Thyroid gland (tissue), 4 donors: ENCODE data around the gene DOCK9.

Experiments used
- POLR2A ChIP-seq, 2 donors: fragments of 450-650 bp; IDR thresholded peaks; one replicate each; pipeline ENCODE4 v1.6.1; 2017; ENCODE audit warnings: antibody characterized with exemption in 2 of 2, mild to moderate bottlenecking in 2 of 2, moderate library complexity in 1 of 2
- TF ChIP-seq, protein P1 (sequence below), 6 experiments: fragments of 200-600 bp in 3 of 6; fragments of 450-650 bp in 3 of 6; sonication (generic) in 3 of 6; IDR thresholded peaks; one replicate each; pipeline ENCODE4 v1.5.1; 2016 to 2019; ENCODE audit warnings: antibody characterized with exemption in 6 of 6, mild to moderate bottlenecking in 2 of 6, inconsistent platforms in 1 of 6, moderate library complexity in 1 of 6

GRCh38 chr13:98819382-98820010, 158.4 kb downstream of the DOCK9 start:
- TF ChIP-seq, protein P1, sequence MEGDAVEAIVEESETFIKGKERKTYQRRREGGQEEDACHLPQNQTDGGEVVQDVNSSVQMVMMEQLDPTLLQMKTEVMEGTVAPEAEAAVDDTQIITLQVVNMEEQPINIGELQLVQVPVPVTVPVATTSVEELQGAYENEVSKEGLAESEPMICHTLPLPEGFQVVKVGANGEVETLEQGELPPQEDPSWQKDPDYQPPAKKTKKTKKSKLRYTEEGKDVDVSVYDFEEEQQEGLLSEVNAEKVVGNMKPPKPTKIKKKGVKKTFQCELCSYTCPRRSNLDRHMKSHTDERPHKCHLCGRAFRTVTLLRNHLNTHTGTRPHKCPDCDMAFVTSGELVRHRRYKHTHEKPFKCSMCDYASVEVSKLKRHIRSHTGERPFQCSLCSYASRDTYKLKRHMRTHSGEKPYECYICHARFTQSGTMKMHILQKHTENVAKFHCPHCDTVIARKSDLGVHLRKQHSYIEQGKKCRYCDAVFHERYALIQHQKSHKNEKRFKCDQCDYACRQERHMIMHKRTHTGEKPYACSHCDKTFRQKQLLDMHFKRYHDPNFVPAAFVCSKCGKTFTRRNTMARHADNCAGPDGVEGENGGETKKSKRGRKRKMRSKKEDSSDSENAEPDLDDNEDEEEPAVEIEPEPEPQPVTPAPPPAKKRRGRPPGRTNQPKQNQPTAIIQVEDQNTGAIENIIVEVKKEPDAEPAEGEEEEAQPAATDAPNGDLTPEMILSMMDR (IDR thresholded peaks at IDR 0.05): no peak
- no peak for TF ChIP-seq POLR2A (IDR thresholded peaks at IDR 0.05)
